HG03571 (cell line): Measurements from ENCODE around the gene CYBB.
A peak's percentile ranks its signal among the peaks of the same experiment; 100 is the strongest.

Experiments used
- ATAC-seq: cut with Tn5 transposase; IDR thresholded peaks from one replicate; pipeline ENCODE4 v1.9.1; 2021; ENCODE audit not compliant: unreplicated experiment

Gene CYBB

GRCh38 chrX:37785569-37785968 is 5.7 kb downstream of the CYBB start:
- ATAC-seq, result no peak

- ATAC-seq, result peak; percentile 68
These were observed 7.0 kb downstream of the CYBB start for GRCh38 chrX:37786624-37787422.

GRCh38 chrX:37787423-37787869 is 7.6 kb downstream of the CYBB start:
- peak; percentile 67 for ATAC-seq

- ATAC-seq, result peak; percentile 4
These were observed 16.5 kb downstream of the CYBB start for GRCh38 chrX:37796310-37796709.

- ATAC-seq, result peak; percentile 84
These were observed 16.9 kb downstream of the CYBB start for GRCh38 chrX:37796805-37797204.

GRCh38 chrX:37799936-37800335 is 20.1 kb downstream of the CYBB start:
- no peak for ATAC-seq

GRCh38 chrX:37800717-37801116 is 20.9 kb downstream of the CYBB start:
- ATAC-seq, result no peak

GRCh38 chrX:37802028-37802427 is 22.2 kb downstream of the CYBB start:
- ATAC-seq, result no peak

GRCh38 chrX:37803057-37803456 is 23.2 kb downstream of the CYBB start:
- no peak for ATAC-seq

GRCh38 chrX:37809970-37810369 is 30.1 kb downstream of the CYBB start:
- no peak for ATAC-seq

- no peak for ATAC-seq
These were observed 32.3 kb downstream of the CYBB start for GRCh38 chrX:37812110-37812509.

GRCh38 chrX:37813570-37813969 is 33.7 kb downstream of the CYBB start:
- ATAC-seq, result no peak

GRCh38 chrX:37815366-37815765 is 35.5 kb downstream of the CYBB start:
- ATAC-seq, result no peak

- no peak for ATAC-seq
These were observed 36.9 kb downstream of the CYBB start for GRCh38 chrX:37816766-37817165.

GRCh38 chrX:37817176-37817575 is 37.3 kb downstream of the CYBB start:
- no peak for ATAC-seq

GRCh38 chrX:37817579-37817978 is 37.7 kb downstream of the CYBB start:
- peak; percentile 48 for ATAC-seq

- ATAC-seq, result peak; percentile 54
These were observed 38.2 kb downstream of the CYBB start for GRCh38 chrX:37818031-37818430.

GRCh38 chrX:37820646-37821045 is 40.8 kb downstream of the CYBB start:
- no peak for ATAC-seq

- ATAC-seq, result no peak
These were observed 44.8 kb downstream of the CYBB start for GRCh38 chrX:37824491-37825214.

- no peak for ATAC-seq
These were observed 45.5 kb downstream of the CYBB start for GRCh38 chrX:37825215-37825842.

GRCh38 chrX:37829721-37830120 is 49.9 kb downstream of the CYBB start:
- no peak for ATAC-seq

- ATAC-seq, result no peak
These were observed 50.5 kb downstream of the CYBB start for GRCh38 chrX:37830371-37830770.
